Right lobe of liver (tissue), 6 donors: ENCODE results near the gene EVA1C. TPM values are rescaled to one million over a fixed set of nuclear protein-coding genes. Genes with fewer than 3 reads are reported as not detected.
"Not testable (repeated sequence)": the region's sequence is repeated elsewhere in the genome, so short reads cannot be mapped to it uniquely, and the experiment has no call there.

Source experiments
- ATAC-seq, 4 donors: fragments of 200-7000 bp; cut with Tn5 transposase; one replicate each; pipeline ENCODE4 v1.9.1; 2020; ENCODE audit warnings: mild to moderate bottlenecking in 4 of 4, moderate library complexity in 4 of 4
- DNase-seq, 3 donors: peaks; one replicate each; pipeline ENCODE4 v3.0.0-alpha.2; 2020
- H3K27ac ChIP-seq, 3 donors: fragments of 200-600 bp; one replicate each; pipeline ENCODE4 v1.8.0; 2022
- H3K27me3 ChIP-seq, 2 donors: fragments of 200-600 bp; one replicate each; pipeline ENCODE4 v1.8.0; 2022
- H3K36me3 ChIP-seq, 4 donors: fragments of 200-600 bp; sonication (generic) in 1 of 4; one replicate each; pipeline versions ENCODE4 v1.5.1 to v1.8.0; 2017 to 2022; ENCODE audit warnings: control low read depth in 1 of 4
- H3K4me1 ChIP-seq, 4 donors: fragments of 200-600 bp; sonication (generic) in 1 of 4; one replicate each; pipeline versions ENCODE4 v1.5.1 to v1.8.0; 2017 to 2022; ENCODE audit warnings: control low read depth in 1 of 4
- H3K4me3 ChIP-seq, 3 donors: fragments of 200-600 bp; one replicate each; pipeline ENCODE4 v1.8.0; 2022
- H3K9me3 ChIP-seq, 4 donors: fragments of 200-600 bp; sonication (generic) in 1 of 4; one replicate each; pipeline versions ENCODE4 v1.5.1 to v1.8.0; 2017 to 2022; ENCODE audit warnings: control low read depth in 1 of 4
- POLR2A ChIP-seq: fragments of 450-650 bp; IDR thresholded peaks from one replicate; pipeline ENCODE4 v1.6.1; 2017; ENCODE audit warnings: antibody characterized with exemption, mild to moderate bottlenecking
- WGBS: methylation state at CpG from one replicate; pipeline ENCODE4 v1.1.6; 2018; ENCODE audit warnings: low coverage, low lambda C conversion rate; ENCODE audit not compliant: insufficient coverage; ENCODE audit errors: missing lambda C conversion rate; 5-methylcytosine and 5-hydroxymethylcytosine counted together
- intact Hi-C, 2 donors: fragments of 100-400 bp; cut with DNase I; formaldehyde crosslinking; loops; one replicate each; pipeline versions ENCODE4 v1.11.2 to v1.14.1; 2022
- total RNA-seq, 6 experiments: library from RNA; depleted of rRNA in 2 of 6; stranded (reverse); fragments of >200 nt in 2 of 6; fragmentation: NEBNext Ultra II Directional in 3 of 6; extraction: Animal tissue kit (Norgen Biotek cat#: 25700) in 3 of 6; gene quantifications; one replicate each; pipeline versions ENCODE4 v1.1.0 to v1.2.4, GENCODE V29; 2016 to 2023
- TF ChIP-seq, protein P1 (sequence below), 4 donors: fragments of 200-600 bp in 3 of 4; fragments of 450-650 bp in 1 of 4; IDR thresholded peaks; one replicate each; pipeline versions ENCODE4 v1.5.1 to v1.8.0; 2016 to 2022; ENCODE audit warnings: antibody characterized with exemption in 4 of 4, mild to moderate bottlenecking in 2 of 4
- donor health status: DM: no; HTN: yes; CAD: no.
- donor health status: DM: no; HTN: no; CAD: no.
- donor health status: DM: no; HTN: no; CAD: no.
- donor health status: DM: no; HTN: yes; CAD: no.
- donor health status: DM: no; HTN: yes; CAD: no.

Gene EVA1C
- total RNA-seq, 6 experiments from 2014 or later: 2.4 to 5.9 (median 4.2) TPM

GRCh38 chr21:32459972-32460371 is 47.5 kb downstream of the EVA1C start:
- Histone ChIP-seq H3K4me3 (no peak overlapping the region), H3K4me1 (peaks cover 0 to 29% (median 0%) of the 10 kb centered on the region in 4 donors), H3K27me3 (no peaks in the 10 kb centered on the region), H3K9me3 (no peaks in the 10 kb centered on the region), H3K27ac (no peak overlapping the region), H3K36me3 (no peaks in the 10 kb centered on the region)
- TF ChIP-seq POLR2A: no peak
- TF ChIP-seq, protein P1, sequence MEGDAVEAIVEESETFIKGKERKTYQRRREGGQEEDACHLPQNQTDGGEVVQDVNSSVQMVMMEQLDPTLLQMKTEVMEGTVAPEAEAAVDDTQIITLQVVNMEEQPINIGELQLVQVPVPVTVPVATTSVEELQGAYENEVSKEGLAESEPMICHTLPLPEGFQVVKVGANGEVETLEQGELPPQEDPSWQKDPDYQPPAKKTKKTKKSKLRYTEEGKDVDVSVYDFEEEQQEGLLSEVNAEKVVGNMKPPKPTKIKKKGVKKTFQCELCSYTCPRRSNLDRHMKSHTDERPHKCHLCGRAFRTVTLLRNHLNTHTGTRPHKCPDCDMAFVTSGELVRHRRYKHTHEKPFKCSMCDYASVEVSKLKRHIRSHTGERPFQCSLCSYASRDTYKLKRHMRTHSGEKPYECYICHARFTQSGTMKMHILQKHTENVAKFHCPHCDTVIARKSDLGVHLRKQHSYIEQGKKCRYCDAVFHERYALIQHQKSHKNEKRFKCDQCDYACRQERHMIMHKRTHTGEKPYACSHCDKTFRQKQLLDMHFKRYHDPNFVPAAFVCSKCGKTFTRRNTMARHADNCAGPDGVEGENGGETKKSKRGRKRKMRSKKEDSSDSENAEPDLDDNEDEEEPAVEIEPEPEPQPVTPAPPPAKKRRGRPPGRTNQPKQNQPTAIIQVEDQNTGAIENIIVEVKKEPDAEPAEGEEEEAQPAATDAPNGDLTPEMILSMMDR (IDR thresholded peaks at IDR 0.05): no peak
- no peak for DNase-seq
- 44% methylated on average over 4 of the region's 5 CpGs for WGBS
- ATAC-seq: no peak
- intact Hi-C loops: no loop called here

DNA sequence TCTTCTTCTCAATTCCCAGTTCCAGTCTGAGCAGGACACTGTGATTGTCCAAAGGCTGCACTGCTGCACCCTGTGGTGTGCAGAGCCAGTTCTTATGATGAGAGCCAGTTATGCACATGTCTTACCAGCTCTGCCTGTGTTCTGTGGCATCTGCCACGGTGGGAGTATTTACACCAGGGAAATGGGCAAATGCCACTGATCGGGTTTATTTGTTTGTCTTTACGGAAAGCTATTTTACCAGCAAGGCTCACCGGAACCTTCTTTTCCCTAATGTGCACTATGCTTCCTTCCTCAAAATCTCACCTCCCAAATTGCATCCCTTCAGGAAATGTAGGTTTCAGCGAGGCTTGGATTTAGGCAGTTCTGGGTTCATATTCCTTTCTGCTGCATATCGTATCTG is 49.0 kb downstream of the EVA1C start:
- ATAC-seq: no peak
- Histone ChIP-seq H3K4me3 (no peak overlapping the region), H3K9me3 (no peaks in the 10 kb centered on the region), H3K4me1 (peaks cover 0 to 14% (median 0%) of the 10 kb centered on the region in 4 donors), H3K27ac (no peak overlapping the region), H3K36me3 (no peaks in the 10 kb centered on the region), H3K27me3 (no peaks in the 10 kb centered on the region)
- 87% methylated on average over 4 of the region's 6 CpGs for WGBS
- TF ChIP-seq, protein P1 (IDR thresholded peaks at IDR 0.05): no peak
- no peak for TF ChIP-seq POLR2A
- intact Hi-C loops: no loop called here
- no peak for DNase-seq

DNA sequence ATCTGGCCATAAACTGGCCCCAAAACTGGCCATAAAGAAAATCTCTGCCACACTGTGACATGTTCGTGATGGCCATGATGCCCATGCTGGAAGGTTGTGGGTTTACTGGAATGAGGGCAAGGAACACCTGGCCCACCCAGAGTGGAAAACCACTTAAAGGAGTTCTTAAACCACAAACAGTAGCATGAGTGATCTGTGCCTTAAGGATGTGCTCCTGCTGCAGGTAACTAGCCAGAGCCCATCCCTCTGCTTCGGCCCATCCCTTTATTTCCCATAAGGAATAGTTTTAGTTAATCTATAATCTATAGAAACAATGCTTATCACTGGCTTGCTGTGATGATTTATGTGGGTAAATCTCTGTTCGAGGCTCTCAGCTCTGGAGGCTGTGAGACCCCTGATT is 50.1 kb downstream of the EVA1C start:
- H3K4me3 ChIP-seq, H3K36me3 ChIP-seq, DNase-seq, H3K27me3 ChIP-seq, H3K27ac ChIP-seq, ATAC-seq, H3K4me1 ChIP-seq, intact Hi-C loops, H3K9me3 ChIP-seq: not testable (repeated sequence)
- 100% methylated on average over 2 of the region's 3 CpGs for WGBS

GRCh38 chr21:32463367-32463766 is 50.9 kb downstream of the EVA1C start:
- DNase-seq (no peak), ATAC-seq (no peak)
- Histone ChIP-seq H3K27ac (no peak overlapping the region), H3K9me3 (no peaks in the 10 kb centered on the region), H3K36me3 (no peaks in the 10 kb centered on the region), H3K4me1 (no peaks in the 10 kb centered on the region), H3K27me3 (no peaks in the 10 kb centered on the region), H3K4me3 (no peak overlapping the region)
- intact Hi-C loops: no loop called here
- TF ChIP-seq, protein P1 (IDR thresholded peaks at IDR 0.05): no peak
- TF ChIP-seq POLR2A: no peak
- WGBS: 77% methylated on average over 6 of the region's 7 CpGs

DNA sequence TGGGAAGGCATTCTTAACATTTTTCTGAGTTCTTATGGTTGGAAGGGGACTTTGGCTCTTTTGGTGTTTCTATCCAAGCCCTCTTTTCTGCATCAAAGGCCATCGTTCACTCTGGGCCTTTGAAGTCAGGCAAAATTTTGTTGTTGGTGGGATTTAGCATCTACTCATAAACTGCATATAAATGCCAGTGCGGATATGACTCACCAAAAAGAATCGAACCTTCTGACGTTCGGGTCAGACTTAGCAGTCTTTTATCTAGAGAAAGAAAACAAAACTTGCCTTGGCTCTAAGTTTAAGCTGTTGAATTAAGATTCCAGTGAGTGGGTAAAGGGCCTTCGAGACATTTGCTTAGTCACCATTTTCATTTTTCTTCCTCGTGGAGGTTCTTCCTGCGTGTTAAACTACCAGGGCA is 51.4 kb downstream of the EVA1C start:
- Histone ChIP-seq H3K27ac (no peak overlapping the region), H3K27me3 (no peaks in the 10 kb centered on the region), H3K4me3 (no peak overlapping the region), H3K36me3 (no peaks in the 10 kb centered on the region), H3K4me1 (no peaks in the 10 kb centered on the region), H3K9me3 (no peaks in the 10 kb centered on the region)
- 56% methylated on average over 8 of the region's 8 CpGs for WGBS
- TF ChIP-seq POLR2A: no peak
- TF ChIP-seq, protein P1 (IDR thresholded peaks at IDR 0.05): no peak
- DNase-seq (no peak), ATAC-seq (peak; percentile 43 to 77 (median 54))
- intact Hi-C loops: no loop called here
